ENCODE measurements around the gene STMP1.

GRCh38 chr7:135706858-135707569 lies 44.7 kb downstream of the STMP1 start:
- TF ChIP-seq POLR2AphosphoS5 (IDR thresholded peaks at IDR 0.05; ENCODE audit: insufficient read depth in 1 of 2, low read depth in 1 of 2): no peak
- TF ChIP-seq CTCF (IDR thresholded peaks at IDR 0.05): no peak

Data from vagina (tissue), 2 donors.